ENCODE results near the gene RCVRN. TPM values are rescaled to one million over a fixed set of nuclear protein-coding genes. Genes with fewer than 3 reads are reported as not detected.

Gene RCVRN
- total and polyA plus RNA-seq, 9 of the 15 experiments (the other 6 are each of a cell fraction or from before 2014, with no cell fraction given), result not detected

GRCh38 chr17:9907131-9907530, 2.1 kb upstream of the RCVRN start:
- DNase-seq (ENCODE audit: extremely low read depth in 1 of 4, low spot score in 3 of 4), result no peak
- H4K20me1 ChIP-seq (replicated peaks; ENCODE audit: control insufficient read depth, insufficient read depth, low read length), result no peaks in the 10 kb centered on the region
- H3K4me3 ChIP-seq, result no peak overlapping the region
- no peak overlapping the region for H3K9ac ChIP-seq (ENCODE audit: insufficient read depth in 1 of 2, low read depth in 2 of 2, low read length in 2 of 2)
- ChIA-PET POLR2A (no interaction called here), CTCF (ENCODE audit: low intra/inter-chr PET ratio) (no interaction called here)
- H3K4me1 ChIP-seq (replicated peaks in 1 of 2; ENCODE audit: control insufficient read depth in 2 of 2, insufficient read depth in 2 of 2, low read length in 2 of 2), result no peaks in the 10 kb centered on the region
- BruUV-seq (replicated peaks), result no TSS peak
- H3K27ac ChIP-seq (ENCODE audit: extremely low read depth, low read depth, low read length), result no peak overlapping the region
- no peak overlapping the region for H2AFZ ChIP-seq (ENCODE audit: low read depth, low read length)
- peaks cover 0 to 5% of the 10 kb centered on the region in 2 experiments; a peak in 2 of 5 replicates for H3K27me3 ChIP-seq (ENCODE audit: control insufficient read depth in 2 of 2, insufficient read depth in 2 of 2, low read length in 2 of 2)
- TF ChIP-seq RAD51 (IDR thresholded peaks at IDR 0.05; ENCODE audit: borderline replicate concordance, low read depth) (no peak), TAF9B (IDR thresholded peaks at IDR 0.05; ENCODE audit: partially characterized antibody) (no peak), ZNF133 (CRISPR knock-in tag; IDR thresholded peaks at IDR 0.05) (no peak), BHLHE40 (IDR thresholded peaks at IDR 0.05; ENCODE audit: low read length) (no peak), ZNF347 (CRISPR knock-in tag; IDR thresholded peaks at IDR 0.05; ENCODE audit: low read depth) (no peak)
- intact Hi-C loops (cut with micrococcal nuclease), result no loop called here
- ATAC-seq, result no peak
- no peak overlapping the region for H3K4me2 ChIP-seq (ENCODE audit: insufficient read depth, low read length)
- H3K36me3 ChIP-seq (ENCODE audit: control insufficient read depth, insufficient read depth, low read length), result no peaks in the 10 kb centered on the region
- no peaks in the 10 kb centered on the region for H3K9me3 ChIP-seq (replicated peaks; ENCODE audit: control insufficient read depth, insufficient read depth, low read depth, low read length)
- H3K9me1 ChIP-seq (ENCODE audit: control insufficient read depth, insufficient read depth, low read length), result no peaks in the 10 kb centered on the region
- no peaks in the 10 kb centered on the region for H3K79me2 ChIP-seq (ENCODE audit: control insufficient read depth, insufficient read depth, low read length)
- WGBS (ENCODE audit: insufficient coverage, low coverage, missing lambda C conversion rate), result 2% methylated on average over 7 of the region's 7 CpGs
- in situ Hi-C loops (cut with MboI), result no loop called here
- no peak for FAIRE-seq

DNA sequence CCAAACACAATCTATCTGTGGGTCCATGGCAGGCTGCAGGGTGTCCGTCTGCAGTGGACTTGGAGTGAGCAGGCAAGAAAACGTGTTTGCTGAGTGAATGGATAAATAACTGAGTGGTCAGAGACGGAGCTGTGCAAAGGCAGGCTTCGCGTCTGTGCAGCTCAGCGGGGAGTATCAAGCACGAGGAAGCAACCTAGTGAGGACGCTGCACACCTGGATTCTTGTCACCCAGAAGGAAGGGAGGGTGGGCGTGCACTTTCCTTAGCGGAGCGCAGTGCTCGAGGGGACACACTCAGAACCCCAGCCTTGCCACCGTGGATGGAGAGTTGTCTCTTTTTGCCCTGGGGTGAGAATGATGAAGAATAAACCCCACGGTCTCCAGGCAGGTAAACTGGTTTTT, 1.5 kb upstream of the RCVRN start:
- no peak overlapping the region for H3K9ac ChIP-seq (ENCODE audit: insufficient read depth in 1 of 2, low read depth in 2 of 2, low read length in 2 of 2)
- CTCF ChIA-PET (ENCODE audit: low intra/inter-chr PET ratio), result no interaction called here
- POLR2A ChIA-PET, result no interaction called here
- no peaks in the 10 kb centered on the region for H3K79me2 ChIP-seq (ENCODE audit: control insufficient read depth, insufficient read depth, low read length)
- H3K27ac ChIP-seq (ENCODE audit: extremely low read depth, low read depth, low read length), result no peak overlapping the region
- H3K36me3 ChIP-seq (ENCODE audit: control insufficient read depth, insufficient read depth, low read length), result no peaks in the 10 kb centered on the region
- WGBS (ENCODE audit: insufficient coverage, low coverage, missing lambda C conversion rate), result 13% methylated on average over 6 of the region's 14 CpGs
- H3K4me3 ChIP-seq, result no peak overlapping the region
- no peaks in the 10 kb centered on the region for H3K4me1 ChIP-seq (replicated peaks in 1 of 2; ENCODE audit: control insufficient read depth in 2 of 2, insufficient read depth in 2 of 2, low read length in 2 of 2)
- no peaks in the 10 kb centered on the region for H4K20me1 ChIP-seq (replicated peaks; ENCODE audit: control insufficient read depth, insufficient read depth, low read length)
- BruUV-seq (replicated peaks), result no TSS peak
- no peaks in the 10 kb centered on the region for H3K9me1 ChIP-seq (ENCODE audit: control insufficient read depth, insufficient read depth, low read length)
- no peaks in the 10 kb centered on the region for H3K9me3 ChIP-seq (replicated peaks; ENCODE audit: control insufficient read depth, insufficient read depth, low read depth, low read length)
- no peak overlapping the region for H2AFZ ChIP-seq (ENCODE audit: low read depth, low read length)
- ATAC-seq, result no peak
- H3K4me2 ChIP-seq (ENCODE audit: insufficient read depth, low read length), result no peak overlapping the region
- in situ Hi-C loops (cut with MboI) (no loop called here), intact Hi-C loops (cut with micrococcal nuclease) (no loop called here)
- FAIRE-seq, result no peak
- DNase-seq (ENCODE audit: extremely low read depth in 1 of 4, low spot score in 3 of 4), result no peak
- H3K27me3 ChIP-seq (ENCODE audit: control insufficient read depth in 2 of 2, insufficient read depth in 2 of 2, low read length in 2 of 2), result peaks cover 0 to 5% of the 10 kb centered on the region in 2 experiments; a peak in 2 of 5 replicates
- TF ChIP-seq, protein P1, sequence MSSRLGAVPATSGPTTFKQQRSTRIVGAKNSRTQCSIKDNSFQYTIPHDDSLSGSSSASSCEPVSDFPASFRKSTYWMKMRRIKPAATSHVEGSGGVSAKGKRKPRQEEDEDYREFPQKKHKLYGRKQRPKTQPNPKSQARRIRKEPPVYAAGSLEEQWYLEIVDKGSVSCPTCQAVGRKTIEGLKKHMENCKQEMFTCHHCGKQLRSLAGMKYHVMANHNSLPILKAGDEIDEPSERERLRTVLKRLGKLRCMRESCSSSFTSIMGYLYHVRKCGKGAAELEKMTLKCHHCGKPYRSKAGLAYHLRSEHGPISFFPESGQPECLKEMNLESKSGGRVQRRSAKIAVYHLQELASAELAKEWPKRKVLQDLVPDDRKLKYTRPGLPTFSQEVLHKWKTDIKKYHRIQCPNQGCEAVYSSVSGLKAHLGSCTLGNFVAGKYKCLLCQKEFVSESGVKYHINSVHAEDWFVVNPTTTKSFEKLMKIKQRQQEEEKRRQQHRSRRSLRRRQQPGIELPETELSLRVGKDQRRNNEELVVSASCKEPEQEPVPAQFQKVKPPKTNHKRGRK (tag; IDR thresholded peaks at IDR 0.05), result no peak
- TF ChIP-seq HSF4 (CRISPR knock-in tag; IDR thresholded peaks at IDR 0.05; ENCODE audit: borderline replicate concordance), result no peak
- no peak for TF ChIP-seq PRMT5 (CRISPR knock-in tag; IDR thresholded peaks at IDR 0.05)
- TF ChIP-seq GABPA (tag; conservative IDR thresholded peaks at IDR 0.05; ENCODE audit: low read depth), result no peak
- TF ChIP-seq ZNF232 (CRISPR knock-in tag; IDR thresholded peaks at IDR 0.05), result no peak
- TF ChIP-seq, protein P2, sequence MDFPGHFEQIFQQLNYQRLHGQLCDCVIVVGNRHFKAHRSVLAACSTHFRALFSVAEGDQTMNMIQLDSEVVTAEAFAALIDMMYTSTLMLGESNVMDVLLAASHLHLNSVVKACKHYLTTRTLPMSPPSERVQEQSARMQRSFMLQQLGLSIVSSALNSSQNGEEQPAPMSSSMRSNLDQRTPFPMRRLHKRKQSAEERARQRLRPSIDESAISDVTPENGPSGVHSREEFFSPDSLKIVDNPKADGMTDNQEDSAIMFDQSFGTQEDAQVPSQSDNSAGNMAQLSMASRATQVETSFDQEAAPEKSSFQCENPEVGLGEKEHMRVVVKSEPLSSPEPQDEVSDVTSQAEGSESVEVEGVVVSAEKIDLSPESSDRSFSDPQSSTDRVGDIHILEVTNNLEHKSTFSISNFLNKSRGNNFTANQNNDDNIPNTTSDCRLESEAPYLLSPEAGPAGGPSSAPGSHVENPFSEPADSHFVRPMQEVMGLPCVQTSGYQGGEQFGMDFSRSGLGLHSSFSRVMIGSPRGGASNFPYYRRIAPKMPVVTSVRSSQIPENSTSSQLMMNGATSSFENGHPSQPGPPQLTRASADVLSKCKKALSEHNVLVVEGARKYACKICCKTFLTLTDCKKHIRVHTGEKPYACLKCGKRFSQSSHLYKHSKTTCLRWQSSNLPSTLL (IDR thresholded peaks at IDR 0.05), result no peak

All from K562 (cell line).